GM19468 (cell line): ENCODE measurements around the gene CLEC2A.
"Not testable (repeated sequence)": the region's sequence is repeated elsewhere in the genome, so short reads cannot be mapped to it uniquely, and the experiment has no call there.

Experiments used
- ATAC-seq: cut with Tn5 transposase; IDR thresholded peaks from one replicate; pipeline ENCODE4 v1.9.1; 2021; ENCODE audit warnings: mild to moderate bottlenecking, moderate library complexity, moderate number of reproducible peaks; ENCODE audit not compliant: unreplicated experiment; ENCODE audit errors: extremely low read depth

Gene CLEC2A, protein sequence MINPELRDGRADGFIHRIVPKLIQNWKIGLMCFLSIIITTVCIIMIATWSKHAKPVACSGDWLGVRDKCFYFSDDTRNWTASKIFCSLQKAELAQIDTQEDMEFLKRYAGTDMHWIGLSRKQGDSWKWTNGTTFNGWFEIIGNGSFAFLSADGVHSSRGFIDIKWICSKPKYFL

DNA sequence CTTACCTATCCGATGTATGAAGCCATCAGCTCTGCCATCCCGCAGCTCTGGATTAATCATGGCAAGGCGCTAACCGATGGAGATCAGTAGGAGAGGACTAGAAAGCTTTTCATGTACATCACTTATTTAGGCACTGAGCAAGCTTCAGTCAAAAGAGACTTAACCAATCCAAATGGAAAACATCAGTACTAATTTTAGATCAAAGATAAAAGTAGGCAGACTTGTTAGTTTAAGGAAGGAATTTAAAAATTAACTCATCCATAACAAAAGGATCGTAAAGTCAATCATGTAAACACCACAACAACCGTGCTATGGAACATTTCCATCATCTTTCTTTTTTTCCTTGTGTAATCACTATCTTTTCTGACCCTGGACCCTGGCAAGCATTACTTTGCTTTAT, at the start of gene CLEC2A:
CLEC2A (minus strand) TSS at position 101 of the 400 bp plus-strand sequence; CDS start at position 60, 41 bp downstream.
- no peak for ATAC-seq

DNA sequence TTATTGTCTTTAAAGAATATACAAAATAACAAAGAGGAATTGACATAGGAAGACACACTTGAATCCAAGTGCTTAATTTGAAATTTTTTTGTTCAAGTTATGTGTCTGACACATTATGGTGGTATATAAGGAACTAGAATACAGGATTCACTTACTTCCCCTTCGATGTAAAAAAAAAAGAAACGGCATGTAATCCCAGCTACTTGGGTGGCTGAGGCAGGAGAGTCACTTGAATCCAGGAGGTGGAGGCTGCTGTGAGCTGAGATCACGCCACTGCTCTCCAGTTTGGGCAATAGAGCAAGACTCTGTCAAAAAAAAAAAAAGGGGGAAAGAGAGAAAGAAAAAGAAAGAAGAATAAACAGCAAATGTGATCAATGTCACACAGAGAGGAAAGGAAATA, 48.0 kb upstream of the CLEC2A start:
- ATAC-seq, result no peak

DNA sequence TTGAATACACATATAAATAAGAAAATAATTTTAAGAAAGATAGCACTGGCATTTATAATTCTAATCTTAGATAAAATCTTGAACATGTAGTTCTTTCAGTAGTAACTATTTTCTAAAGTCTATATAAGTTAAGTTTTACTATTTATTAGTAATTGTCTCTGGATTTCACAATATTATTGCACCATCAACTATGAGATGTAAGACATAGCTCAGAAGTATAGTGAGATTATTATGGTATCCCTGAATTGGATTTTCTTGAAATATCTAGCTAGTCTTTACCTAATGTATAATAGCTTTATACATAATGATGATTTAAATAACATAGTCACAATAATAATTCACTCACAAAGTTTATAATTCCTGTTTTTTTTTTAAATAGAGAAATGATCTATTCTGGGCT, 45.7 kb upstream of the CLEC2A start:
- no peak for ATAC-seq

DNA sequence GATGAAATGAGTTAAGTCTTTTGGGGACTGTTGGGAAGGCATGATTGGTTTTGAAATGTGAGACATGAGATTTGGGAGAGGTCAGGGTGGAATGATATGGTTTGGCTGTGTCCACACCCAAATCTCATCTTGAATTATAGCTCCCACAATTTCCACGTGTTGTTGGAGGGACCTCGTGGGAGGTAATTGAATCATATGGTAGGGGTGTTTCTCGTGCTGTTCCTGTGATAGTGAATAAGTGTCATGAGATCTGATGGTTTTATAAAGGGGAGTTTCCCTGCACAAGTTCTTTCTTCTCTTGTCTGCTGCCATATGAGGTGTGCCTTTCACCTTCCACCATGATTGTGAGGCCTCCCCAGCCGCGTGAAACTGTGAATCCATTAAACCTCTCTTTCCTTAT, 44.5 kb upstream of the CLEC2A start:
- ATAC-seq, result not testable (repeated sequence)

DNA sequence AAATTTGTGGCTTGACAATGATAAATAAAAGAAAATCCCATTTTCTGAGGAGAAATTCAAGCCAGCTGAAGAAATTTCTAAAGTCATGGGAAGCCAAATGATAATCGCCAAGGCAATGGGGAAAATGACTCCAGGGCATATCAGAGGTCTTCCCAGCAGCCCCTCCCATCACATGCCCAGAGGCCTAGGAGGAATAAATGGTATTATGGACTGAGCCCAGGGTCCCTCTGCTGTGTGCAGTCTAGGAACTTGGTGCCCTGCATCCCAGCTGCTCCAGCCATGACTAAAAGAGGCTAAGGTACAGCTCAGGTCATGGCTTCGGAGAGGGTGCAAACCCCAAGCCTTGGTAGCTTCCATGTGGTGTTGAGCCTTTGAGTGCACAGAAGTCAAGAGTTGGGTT, 43.4 kb upstream of the CLEC2A start:
- no peak for ATAC-seq

DNA sequence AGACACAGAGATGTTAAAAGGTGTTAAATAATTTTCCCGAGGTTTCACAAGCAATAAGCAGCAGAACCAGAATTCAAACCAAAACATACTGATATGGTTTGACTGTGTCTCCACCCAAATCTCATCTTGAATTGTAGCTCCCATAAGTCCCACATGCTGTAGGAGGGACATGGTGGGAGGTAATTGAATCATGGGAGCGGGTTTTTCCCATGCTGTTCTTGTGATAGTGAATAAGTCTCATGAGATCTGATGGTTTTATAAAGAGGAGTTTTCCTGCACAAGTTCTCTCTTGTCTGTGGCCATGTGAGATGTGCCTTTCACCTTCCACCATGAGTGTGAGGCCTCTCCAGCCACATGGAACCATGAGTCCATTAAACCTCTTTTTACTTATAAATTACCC, 42.6 kb upstream of the CLEC2A start:
- not testable (repeated sequence) for ATAC-seq

DNA sequence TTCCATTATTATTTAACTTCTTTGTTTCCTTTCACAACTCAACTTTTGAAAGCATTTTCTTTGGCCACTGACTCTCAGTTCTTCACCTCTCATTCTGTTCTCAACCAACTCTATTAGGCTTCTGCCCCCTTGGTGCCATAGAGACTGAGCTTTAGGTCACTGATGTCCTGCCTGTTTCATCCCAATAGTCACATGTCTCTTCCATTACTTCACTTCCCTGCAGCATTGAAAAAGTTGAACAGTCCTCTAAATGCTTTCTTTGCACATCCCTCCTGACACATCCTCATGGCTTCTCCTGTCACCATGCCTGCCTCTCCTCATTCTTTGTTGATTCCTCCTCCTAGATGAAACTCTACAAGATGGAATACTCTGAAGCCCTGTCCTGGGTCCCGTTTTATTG, 41.8 kb upstream of the CLEC2A start:
- ATAC-seq, result no peak

DNA sequence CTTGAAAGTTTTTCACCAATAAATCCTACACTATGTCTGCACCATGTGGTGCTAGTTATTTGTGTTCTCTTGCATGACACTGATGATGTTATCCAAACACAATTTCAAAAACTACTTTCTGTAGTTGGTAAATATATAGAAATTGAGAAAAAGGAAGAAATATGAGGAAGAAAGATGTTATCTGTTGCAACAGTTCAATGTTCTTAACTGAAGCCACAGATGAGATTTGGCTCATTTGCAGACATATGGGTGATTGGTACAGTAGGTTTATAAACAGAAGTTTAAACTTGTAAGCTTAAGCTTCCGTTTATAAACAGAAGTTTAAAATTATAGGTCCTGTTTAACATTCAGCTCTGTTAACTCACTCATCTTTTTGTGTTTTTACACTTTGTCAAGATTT, 39.0 kb upstream of the CLEC2A start, which contains the start of gene CLEC12A:
CLEC12A (plus strand) TSS at position 229 of the 400 bp plus-strand sequence. CDS start 188 bp downstream, outside the sequence.
- ATAC-seq, result no peak

DNA sequence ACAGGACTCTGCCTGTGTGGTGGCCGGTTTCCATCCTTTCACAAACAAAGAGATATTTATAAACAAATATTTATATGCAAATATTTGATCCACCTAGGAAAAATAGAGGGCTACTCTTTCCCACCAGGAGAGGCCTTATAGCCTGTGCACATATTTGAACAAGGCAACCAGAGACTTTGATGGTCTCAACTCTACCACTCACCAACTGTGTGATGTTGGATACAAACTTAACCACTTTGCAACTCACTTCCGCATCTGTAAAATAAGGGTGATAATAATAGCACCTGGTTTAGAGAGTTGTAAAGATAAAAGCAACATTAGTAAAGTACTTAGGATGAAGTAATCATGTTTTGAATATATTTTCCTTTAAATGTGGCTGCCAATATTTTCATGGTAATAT, 37.5 kb upstream of the CLEC2A start:
- no peak for ATAC-seq

DNA sequence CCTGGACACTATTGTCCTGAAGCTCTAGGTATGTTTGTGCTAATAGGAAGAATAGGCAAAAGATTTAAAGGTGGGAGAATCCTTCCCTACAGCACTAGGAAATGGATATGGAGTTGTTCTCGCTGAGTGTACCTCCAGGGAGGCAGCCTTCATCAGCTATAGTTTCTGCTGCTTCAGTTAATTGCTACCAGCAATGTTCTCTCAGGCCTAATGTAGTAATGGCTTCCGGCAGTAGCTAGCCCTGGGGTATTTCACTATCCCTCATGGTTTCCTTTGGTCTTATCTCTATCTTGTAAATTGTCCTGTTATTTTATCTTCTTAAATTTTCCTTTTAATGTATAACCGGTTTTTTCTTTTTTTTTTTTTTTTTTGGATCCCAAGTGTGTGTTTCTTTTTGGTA, 29.7 kb upstream of the CLEC2A start:
- no peak for ATAC-seq

DNA sequence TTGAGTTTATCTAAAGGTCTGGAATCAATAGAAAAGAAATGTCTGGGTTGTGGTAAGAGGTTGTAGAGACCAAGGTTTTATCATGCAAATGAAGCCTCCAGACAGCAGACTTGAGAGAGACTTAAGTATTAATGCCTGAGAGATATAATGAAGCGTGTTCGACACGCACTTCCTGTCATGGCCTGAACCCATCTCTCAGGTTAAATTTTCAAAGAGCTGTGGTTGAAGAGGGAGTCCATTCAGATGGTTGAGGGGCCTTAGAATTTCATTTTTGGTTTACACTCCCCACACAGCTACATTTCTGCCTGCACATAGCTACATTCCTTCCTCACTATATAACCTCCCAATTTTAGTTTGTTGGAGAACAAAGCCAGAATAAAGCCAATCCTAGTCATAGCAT, 28.9 kb upstream of the CLEC2A start:
- peak; percentile 68 for ATAC-seq

DNA sequence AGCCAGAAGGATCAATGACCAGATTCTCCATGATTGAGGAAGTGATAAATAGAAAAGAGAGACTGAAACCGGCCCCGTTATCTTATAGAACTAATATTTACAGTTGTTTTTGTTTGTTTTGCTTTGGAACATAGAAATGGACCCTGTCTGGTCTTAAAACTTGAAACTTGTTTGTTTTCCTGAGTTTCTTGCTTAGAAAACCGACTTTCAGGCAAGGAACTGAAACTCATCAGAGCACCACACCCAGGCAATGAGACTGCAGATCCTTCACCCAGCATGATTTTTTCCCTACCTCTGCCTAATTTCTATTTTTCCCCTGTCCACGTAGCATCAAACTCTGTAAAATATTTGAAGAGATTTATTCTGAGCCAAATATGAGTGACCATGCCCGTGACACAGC, 28.4 kb upstream of the CLEC2A start:
- no peak for ATAC-seq

DNA sequence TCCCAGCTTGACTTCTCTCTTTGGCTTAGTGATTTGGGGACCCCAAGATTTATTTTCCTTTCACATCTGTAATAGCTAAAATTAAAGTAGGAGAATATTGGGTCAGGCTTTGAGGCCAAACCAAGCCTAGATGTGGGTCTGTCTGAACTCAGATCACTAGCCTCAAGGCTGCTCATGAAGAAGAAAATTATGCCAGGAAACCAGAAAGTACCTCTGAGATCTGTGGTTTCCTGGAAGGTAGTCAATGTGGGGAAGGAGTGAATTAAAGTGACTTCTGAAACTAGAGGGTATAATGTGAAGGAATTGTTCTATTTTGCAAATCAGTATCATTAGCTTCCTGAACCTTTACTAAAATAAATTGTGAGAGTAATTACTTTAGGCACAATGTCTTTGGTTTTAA, 25.7 kb upstream of the CLEC2A start:
- no peak for ATAC-seq

DNA sequence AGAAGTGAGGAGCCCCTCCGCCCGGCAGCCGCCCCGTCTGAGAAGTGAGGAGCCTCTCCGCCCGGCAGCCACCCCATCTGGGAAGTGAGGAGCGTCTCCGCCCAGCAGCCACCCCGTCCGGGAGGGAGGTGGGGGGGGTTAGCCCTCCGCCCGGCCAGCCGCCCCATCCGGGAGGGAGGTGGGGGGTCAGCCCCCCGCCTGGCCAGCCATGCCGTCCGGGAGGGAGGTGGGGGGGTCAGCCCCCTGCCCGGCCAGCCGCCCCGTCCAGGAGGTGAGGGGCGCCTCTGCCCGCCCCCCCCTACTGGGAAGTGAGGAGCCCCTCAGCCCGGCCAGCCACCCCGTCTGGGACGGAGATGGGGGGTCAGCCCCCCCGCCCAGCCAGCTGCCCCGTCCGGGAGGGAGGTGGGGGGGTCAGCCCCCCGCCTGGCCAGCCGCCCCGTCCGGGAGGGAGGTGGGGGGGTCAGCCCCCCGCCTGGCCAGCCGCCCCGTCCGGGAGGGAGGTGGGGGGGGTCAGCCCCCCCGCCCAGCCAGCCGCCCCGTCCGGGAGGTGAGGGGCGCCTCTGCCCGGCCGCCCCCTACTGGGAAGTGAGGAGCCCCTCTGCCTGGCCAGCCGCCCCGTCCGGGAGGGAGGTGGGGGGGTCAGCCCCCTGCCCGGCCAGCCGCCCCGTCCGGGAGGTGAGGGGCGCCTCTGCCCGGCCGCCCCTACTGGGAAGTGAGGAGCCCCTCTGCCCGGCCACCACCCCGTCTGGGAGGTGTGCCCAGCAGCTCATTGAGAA, 21.0 kb upstream of the CLEC2A start:
- ATAC-seq, result not testable (repeated sequence)

DNA sequence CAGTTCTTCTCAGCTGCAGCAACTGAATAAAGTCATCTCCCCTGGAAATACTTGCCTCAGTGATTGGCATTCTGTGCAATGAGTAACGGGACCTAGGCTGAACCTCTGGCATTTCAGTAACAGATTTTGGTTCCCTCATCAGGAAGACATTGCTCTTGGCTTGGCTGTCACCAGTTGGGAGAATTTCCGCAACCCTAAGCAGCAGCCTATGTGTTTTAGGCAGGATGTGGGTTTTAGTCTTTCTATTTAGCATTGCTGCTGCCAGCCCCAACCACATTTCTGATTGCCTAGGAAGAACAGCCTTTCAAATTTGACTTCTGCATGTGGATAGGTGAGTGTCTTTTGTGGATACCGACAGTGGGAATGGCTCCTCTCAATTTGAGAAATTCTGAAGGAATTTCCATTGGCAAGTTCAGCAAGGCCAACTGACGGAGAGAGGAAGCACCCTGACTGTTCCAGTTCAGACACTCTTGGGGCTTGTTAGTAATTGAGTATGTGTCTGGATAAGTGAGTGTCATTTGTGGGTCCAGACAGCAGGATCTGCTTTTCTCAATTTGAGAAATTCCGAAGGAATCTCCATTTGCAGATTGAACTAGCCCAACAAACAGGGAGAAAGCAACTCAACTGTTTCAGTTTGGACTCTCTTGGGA, 19.0 kb upstream of the CLEC2A start:
- ATAC-seq, result no peak

DNA sequence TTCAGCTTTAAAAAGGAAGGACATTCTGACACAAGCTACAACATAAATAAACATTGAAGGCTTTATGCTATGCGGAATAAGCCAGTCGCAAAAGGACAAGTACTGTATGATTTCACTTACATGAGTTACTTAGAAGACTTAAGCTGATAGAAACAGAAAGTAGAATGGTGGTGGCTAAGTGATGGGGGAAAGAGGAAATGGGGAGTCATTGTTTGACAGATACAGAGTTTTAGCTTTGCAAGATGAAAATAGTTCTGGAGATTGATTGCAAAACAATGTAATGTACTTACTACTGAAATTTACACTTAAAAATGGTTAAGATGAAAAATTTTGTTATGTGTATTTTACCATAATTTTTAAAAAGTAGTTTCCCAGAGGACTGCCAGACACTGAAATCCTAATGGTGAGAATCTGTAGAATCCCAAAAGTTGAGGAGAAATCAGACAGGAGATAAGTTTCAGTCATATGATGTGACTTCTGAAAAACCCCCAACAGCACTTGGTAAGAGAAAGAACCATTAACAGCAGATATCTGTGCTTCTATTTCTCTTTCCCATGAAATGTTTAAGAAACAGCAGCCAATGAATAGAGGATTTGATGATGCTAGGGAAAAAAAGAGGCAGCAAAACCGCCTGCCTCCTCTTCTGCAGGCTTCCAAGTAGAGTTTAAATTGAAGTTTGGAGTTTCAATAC, 16.6 kb upstream of the CLEC2A start:
- ATAC-seq, result peak; percentile 90

DNA sequence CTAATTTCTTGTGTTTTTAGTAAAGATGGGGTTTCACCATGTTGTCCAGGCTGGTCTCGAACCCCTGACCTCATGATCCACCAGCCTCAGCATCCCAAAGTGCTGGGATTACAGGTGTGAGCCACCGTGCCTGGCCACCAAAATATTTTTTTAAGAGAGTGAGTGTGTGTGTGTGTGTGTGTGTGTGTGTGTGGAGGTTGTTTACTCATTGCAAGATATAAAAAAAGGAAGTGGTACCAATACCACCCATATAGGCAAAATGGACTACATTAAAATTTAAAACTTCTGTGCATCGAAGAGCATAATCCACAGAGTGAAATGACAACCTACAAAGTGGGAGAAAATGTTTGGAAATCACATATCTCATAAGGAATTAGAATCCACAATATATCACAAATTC, 15.5 kb upstream of the CLEC2A start:
- no peak for ATAC-seq

DNA sequence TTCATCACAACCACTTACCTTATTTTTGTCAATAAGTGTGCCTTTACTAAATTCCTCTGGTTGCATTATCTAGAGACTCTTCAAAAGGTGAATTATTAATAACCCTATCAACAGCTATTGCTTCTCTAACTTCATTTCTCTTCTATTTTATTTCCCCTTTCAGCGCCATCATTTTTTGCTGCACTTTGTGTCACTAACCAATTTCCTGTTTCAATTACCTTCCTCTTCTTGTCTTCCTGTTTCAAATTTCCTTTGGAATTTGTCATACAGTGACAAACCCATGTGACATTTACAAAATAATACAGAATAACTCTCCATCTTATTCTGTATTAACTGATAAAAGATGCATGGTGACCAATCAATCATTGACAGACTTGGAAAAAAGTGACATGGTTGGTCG, 12.2 kb upstream of the CLEC2A start:
- ATAC-seq, result no peak

DNA sequence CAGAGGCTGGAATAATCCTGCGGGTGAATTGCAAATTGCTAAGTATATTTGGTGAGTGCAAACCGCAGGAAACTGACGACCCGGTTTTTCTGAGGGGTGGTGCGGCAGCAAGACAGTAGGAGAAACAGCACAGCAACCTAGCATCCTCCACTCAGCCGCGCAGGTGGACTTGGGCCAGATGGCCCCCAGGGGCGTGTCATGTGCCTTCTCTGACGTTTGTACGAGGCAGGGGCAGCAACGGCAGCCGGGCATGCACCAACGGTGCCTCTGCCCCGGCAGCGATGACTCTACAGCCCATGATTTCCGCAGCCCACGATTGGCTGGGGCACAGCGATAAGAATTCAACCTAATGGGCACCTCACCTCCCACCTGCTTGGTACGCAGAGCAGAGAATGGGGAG, 11.1 kb upstream of the CLEC2A start:
- no peak for ATAC-seq

DNA sequence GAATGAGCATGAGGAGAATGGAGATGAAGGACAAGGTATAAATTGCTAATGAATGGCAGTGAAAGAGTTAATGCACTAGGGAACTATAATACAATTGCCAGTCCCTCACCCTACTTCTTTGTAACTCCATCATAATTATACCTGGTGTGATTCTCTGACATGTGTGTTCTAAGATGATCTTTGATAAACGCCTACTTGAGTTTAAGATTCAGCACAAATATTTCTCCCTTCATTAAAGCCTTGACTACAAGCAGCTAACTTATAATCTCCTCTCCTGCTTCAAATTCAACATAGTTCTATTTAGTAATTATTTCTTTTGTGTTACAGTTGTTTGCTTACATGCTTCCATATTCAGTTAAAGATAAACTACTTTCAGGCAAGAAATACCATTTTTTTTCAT, 9.7 kb upstream of the CLEC2A start:
- ATAC-seq, result no peak

DNA sequence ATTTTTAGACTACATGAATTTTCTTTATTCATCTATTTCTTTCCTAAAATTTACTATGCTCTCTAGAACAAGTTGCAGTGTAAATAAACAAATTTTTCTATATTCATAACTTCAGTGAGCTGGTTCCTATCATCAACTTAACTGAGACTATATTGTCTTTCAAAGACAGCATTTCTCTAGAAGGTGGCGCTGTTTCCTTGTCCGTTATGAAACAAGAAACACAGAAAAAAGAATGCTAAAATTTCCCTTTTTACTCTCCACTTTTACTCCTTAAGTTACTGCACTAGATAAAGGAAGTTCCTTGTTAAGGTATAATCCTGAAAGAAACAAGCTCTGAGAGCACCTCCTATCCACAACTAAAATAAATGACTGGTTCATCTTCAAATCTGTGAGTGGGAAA, 8.2 kb upstream of the CLEC2A start:
- no peak for ATAC-seq
